ENCODE measurements around the gene LAMB4. TPM values are rescaled to one million over a fixed set of nuclear protein-coding genes. Genes with fewer than 3 reads are reported as not detected.
A peak's percentile ranks its signal among the peaks of the same experiment; 100 is the strongest.

Gene LAMB4, protein sequence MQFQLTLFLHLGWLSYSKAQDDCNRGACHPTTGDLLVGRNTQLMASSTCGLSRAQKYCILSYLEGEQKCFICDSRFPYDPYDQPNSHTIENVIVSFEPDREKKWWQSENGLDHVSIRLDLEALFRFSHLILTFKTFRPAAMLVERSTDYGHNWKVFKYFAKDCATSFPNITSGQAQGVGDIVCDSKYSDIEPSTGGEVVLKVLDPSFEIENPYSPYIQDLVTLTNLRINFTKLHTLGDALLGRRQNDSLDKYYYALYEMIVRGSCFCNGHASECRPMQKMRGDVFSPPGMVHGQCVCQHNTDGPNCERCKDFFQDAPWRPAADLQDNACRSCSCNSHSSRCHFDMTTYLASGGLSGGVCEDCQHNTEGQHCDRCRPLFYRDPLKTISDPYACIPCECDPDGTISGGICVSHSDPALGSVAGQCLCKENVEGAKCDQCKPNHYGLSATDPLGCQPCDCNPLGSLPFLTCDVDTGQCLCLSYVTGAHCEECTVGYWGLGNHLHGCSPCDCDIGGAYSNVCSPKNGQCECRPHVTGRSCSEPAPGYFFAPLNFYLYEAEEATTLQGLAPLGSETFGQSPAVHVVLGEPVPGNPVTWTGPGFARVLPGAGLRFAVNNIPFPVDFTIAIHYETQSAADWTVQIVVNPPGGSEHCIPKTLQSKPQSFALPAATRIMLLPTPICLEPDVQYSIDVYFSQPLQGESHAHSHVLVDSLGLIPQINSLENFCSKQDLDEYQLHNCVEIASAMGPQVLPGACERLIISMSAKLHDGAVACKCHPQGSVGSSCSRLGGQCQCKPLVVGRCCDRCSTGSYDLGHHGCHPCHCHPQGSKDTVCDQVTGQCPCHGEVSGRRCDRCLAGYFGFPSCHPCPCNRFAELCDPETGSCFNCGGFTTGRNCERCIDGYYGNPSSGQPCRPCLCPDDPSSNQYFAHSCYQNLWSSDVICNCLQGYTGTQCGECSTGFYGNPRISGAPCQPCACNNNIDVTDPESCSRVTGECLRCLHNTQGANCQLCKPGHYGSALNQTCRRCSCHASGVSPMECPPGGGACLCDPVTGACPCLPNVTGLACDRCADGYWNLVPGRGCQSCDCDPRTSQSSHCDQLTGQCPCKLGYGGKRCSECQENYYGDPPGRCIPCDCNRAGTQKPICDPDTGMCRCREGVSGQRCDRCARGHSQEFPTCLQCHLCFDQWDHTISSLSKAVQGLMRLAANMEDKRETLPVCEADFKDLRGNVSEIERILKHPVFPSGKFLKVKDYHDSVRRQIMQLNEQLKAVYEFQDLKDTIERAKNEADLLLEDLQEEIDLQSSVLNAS (N-terminal part only)
- 0.30 and 0.39 TPM in 2 replicates for total RNA-seq (2014; rRNA removed; shearing (Covaris generic))

DNA sequence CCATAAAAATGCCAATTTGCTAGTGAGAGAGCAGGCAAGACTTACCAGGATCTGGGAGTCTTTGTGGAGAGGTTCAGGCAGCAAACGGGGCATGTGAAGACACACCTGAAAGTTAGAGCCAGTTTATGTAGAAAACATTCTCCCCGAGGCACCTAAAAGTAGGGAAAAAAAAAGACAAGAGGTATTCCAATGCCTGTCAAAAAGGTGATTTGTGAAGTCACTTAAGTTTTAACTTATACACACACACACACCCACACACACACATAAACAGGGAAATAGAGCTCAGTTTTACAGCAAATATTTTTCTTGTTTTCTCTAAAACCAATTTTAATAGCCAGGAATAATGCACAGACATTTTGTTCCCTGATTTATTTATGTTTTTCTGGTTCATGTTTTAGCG is at the start of gene LAMB4:
TSS of gene LAMB4 (minus strand) at position 101 of the 400 bp plus-strand sequence. CDS start 7,197 bp downstream, outside the sequence.
- no peak for DNase-seq (ENCODE audit: low read depth)

DNA sequence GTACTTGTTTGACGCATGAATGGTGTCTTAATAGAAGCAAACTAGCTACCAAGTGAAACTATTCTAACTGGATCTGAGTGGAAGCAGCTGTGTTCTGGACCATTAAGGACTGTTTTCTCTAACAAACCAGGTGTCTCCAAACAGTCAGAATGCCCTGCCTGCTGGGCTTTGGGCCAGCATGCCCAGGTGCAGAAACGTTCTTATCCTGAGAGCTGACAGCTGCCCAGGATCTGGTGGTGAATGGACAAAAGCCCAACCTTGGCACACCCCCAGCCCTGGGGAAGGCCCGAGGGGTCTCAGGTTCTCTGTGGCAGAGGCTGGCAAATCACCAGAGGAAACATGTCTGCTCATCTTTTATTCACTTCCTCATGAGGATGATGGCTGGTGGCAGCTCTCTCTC is 48.2 kb upstream of the LAMB4 start:
- DNase-seq (ENCODE audit: low read depth) = no peak

DNA sequence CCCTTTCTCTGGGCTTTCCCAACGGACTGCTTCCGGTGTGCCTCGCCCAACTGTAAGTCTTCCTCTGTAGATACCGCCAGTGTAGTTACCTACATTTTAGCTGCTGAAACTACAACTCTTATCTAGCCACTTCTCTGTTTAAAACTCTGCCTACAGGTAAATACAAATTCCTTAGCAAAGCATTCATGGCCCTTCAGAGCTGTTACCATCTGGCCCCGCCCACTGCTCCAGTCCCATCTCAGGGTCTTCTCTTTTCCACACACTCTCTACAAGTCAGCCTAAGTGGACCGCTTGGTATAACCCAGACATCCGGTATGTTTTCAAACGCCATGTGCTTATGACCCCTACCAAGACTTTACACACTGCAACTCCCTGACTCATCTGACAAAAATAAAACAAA is 41.0 kb upstream of the LAMB4 start:
- no peak for DNase-seq (ENCODE audit: low read depth)

DNA sequence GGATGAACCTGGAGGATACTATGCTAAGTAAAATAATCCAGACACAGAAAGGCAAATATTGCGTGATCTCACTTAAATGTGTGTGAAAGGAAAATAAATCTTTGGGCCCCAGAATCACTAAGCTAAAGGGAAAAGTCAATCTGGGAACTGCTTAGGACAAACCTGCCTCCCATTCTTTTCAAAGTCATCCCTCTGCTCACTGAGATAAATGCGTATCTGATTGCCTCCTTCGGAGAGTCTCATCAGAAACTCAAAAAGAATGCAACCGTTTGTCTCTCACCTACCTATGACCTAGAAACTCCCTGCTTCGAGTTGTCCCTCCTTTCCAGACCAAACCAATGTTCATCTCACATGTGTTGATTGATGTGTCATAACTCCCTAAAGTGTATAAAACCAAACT is 40.1 kb upstream of the LAMB4 start:
- no peak for DNase-seq (ENCODE audit: low read depth)

DNA sequence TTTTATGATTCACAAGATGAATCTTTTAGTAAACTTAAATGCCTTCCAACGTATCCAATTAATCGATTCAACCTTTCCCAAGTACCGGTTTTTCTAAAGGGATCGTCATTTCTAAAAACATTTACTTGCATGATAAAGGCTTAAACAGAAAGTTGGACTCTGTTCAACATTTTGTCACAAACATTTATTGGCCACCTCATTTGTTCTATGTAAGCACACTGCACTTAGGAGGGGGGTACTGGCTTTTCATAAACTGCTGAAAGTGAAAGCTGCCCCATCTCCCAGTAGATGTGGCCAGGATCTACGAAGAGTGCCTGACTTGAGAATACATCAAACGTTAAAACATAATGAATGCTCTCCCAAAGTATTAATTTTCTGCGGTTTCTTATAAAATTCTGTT is 37.3 kb upstream of the LAMB4 start:
- peak; percentile 67 for DNase-seq (ENCODE audit: low read depth)

DNA sequence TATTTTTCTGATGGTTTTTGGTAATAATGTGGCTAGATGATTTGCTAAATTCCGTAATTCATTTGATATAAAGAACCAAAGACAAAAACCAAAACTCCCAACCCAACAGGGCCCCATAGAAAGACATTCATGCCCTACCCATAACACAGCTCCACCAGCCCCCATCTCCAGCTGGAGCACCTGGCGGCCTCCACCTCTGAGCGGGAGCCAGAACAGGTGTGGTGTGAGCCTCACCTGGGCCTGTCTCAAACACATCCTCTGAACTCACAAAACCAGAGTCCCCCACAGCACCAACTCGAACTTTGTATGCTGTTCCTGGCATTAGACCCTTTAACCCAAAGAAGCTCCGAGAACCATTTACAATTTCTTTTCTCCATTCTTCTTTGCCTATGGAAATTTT is 36.5 kb upstream of the LAMB4 start:
- no peak for DNase-seq (ENCODE audit: low read depth)

DNA sequence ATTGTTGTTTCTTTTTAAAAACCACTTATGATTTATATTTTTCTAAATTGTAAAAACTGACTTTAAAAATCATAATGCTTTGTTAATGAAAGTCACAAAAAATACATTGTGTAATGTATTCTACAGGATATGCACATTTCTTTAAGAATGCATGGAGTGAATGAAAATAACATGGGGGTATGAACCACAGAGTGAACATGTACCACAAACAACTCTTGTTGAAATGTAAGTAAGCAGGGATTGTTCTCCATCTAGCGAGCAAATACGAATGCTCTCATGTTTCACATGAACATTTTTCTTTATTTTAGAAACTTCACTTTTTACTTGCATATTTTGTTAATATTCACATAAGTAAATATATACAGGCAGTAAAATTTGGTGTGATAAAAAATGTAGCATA is 35.6 kb upstream of the LAMB4 start:
- no peak for DNase-seq (ENCODE audit: low read depth)

DNA sequence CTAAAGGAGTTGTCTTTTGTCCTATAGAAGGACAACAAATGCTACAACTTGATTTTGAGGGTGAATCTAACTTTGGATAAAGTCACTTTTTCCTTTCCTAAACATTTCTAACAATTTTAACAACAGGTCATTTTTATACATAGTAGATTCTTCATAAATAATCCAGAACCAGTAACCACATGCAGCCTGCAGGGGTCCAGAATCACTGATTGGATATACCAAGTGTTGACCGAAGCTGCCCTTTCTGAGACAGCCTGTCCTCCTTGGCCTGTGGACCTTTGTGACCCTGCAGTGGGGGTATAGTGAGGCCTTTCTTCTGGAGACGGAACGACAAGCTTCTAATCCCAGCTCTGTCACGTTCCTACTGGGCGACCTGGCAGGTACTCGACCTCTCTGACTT is 34.8 kb upstream of the LAMB4 start:
- DNase-seq (ENCODE audit: low read depth) = no peak

DNA sequence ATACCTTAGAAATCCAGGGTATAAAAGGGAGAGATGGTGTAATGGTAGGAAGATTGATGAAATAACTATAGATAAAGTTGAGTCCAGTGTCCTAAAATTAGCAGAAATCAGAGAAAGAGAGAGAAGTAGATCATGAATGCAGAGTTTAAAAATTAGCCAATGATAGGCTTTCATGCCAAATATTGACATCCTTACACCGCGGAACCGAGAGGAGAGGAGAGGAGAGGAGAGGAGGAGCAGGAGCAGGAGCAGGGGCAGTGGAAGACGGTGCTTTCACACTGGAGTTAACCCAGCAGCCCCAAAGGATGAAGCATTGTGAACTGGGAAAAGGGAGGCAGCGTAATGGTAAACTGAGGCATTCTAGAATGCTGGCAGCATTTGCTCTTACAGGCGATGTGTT is 34.2 kb upstream of the LAMB4 start:
- DNase-seq (ENCODE audit: low read depth) = no peak

DNA sequence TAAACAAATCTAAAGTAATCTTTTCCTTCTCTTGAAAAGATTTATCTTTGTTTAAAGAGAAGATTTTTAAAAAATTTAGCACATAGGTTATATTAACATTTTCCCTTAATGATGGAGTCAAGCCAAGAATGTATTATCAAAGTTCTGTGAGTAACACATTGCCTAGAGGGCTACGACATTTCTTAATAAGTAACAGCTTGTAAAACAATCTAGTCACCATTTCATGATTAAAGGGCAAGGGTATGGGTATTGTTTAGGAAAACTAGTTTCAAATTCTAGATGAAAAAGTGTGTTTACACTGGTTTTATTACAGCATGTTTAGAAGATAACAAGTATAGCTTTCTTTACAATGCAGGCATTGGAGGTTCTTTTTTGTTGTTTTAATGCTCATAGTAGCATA is 28.6 kb upstream of the LAMB4 start:
- peak; percentile 17 for DNase-seq (ENCODE audit: low read depth)

DNA sequence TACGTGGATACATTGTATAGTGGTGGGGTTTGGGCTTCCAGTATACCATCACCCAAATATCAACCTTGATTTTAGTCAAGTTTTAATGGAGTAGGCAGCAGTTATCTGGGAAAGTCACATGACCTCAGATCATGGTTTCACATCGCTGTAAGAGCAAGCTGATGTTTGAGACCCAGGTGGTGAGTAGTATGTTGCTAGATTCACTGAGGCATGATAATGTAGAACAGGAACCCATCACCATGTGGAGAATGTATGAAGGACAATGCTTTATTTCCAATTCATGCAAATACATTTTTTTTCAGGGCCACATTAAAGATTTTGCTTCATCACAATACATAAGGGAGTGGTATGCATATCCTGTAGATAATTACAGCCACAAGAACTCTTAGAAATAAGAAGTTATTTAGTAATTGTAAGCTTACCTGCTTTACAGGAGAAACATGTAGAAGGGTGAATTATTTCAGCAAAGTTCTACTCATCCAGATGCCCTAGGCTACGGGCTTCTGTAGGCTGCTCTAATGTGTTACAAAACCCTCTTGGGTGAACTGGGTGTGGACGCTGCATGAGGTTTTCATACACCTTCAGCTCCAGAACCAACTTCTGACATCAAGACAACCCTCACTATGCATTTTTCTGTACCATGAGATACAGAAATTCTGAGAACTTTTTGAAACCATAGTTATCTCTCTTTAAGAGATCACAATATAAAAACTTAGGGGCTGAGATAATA is 27.6 kb upstream of the LAMB4 start:
- no peak for DNase-seq (ENCODE audit: low read depth)

DNA sequence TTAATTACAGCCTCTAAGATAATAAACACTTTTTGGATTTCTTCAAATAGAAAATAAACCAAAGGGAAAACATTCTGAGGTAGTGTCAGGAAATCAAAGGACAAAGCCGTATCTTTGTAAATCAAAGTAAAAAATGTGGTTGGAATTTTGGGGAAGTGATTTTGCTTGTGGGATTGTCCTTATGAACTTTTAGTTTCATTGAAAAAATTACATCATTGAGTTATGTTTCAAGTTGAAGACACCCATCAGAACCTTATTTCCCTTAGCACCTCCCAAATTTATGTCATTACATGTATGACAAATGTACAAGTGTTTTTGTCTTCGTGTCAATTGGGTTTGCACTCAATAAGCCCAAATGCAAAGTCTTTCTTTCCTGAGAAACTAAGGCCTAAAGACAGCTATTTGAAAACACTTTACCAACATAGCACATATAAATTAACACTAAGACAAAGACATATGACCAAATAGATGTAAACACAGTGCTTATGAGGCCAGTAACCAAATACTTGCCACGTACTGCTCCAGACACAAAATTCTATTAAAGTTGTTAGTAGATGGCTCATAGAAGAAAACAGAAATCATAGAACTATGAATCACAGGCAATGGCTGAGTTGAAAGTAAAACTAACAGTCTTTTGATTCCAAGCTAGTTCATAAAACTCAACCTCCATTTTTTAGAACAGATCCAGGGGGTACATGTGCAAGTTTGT is 26.9 kb upstream of the LAMB4 start:
- DNase-seq (ENCODE audit: low read depth) = peak; percentile 10

DNA sequence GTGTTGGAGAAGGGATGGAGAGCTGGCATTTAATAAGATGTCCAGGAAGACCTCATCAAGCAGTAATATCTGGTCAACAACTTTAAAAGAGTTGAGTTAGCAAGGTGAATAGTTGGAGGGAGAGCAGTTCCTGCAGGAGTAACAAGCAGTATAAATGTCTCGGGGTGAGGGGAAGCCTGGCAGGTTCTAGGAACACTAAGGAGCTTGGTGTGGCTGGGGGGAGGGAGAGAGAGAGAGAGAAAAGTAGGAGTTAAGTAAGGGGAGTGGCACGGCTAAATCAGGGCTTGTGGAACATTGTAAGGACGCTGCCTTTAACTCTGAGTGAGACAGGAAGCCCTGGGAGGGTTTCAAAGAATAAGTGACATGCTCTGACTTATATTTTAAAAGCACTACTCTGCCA is 22.0 kb upstream of the LAMB4 start:
- DNase-seq (ENCODE audit: low read depth) = no peak

DNA sequence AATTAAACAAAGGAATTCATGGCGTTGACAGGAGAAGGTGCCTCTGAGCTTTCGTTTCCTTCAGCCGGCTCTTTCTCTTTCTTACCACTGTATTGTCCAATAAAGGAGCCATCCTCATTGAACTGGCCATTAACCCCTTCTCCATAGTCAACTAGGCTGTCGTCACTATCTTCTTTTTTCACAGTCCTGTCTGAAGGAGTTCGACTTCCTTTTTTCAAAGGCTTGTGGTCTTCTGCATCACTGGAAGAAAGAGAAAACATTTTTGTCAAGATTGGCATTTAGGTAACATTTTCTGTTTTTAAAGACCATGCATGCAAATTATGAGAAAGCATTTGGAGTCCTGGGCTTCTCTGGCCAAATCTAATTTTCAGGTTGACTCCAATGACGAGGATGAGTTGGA is 19.7 kb upstream of the LAMB4 start:
- DNase-seq (ENCODE audit: low read depth) = no peak

DNA sequence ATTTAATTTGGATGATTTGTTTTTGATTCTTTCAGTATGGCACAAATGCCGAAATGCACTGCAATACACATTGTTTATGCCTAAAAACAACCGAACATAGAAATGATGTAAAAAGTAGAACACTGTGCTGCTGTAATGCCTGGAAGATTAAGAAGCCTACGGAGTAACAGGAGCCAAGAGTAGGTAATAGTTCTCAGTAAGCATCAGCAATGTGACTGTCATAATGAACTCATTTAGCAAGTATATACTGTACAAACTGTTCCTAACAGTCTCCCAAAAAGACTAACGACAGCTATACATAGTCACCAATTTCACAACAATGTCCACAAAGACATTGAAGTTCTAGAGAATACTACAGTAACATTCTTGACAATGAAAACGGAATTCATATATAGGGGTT is 19.0 kb upstream of the LAMB4 start:
- no peak for DNase-seq (ENCODE audit: low read depth)

DNA sequence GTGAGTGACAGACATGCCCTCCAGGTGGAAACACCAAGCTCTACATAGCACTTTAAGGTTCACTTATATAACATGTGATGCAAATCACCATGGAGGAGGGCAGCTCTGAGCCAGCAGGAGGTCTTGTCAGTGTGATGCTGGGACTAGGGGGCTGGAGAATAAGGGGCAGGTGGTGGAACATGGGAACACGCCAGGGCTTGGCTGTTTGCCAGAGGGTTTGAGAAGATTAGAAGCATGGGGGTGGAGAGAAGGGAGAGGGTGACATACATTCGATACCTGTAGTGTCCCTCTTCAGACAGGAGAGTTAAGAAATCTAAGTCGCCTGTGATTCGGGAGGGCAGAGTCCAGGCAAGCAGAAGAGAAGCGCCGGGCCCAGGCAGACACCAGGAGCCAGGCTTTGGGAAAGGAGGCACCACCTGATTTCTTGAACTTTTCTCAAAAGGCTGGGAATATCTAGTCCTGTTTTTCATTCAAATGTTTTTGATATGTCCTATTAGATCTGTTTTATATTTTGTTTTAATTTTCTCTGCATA is 16.9 kb upstream of the LAMB4 start:
- no peak for DNase-seq (ENCODE audit: low read depth)

DNA sequence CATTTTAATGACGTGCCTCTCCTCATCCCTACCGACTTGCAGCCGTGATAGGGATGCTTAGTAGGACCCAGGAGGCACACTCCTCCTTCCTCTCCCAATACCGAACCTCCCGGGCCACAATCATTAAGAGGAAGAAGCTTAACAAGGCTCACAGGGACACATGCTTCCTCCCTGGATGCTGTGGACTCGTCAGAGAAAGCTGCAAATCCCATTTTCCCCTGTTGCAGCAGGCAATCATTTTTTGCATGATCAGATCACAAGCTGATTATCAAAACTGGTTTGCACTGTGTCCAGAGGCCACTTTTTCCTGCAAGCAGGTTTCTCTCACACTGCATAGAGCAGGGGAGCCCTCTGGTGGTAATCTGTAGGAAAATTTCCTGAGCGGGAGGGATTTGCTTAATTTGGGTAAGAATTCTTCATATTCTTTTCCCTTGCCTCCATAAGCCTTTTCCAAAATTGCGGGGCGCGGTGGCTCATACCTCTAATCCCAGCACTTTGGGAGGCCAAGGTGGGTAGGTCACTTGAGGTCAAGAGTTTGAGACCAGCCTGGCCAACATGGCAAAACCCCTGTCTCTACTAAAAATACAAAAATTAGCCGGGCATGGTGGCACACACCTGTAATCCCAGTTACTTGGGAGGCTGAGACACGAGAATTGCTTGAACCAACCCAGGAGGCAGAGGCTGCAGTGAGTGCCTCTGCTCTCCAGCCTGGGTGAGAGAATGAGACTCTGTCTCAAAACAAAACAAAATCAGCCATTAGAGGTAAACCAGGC is 16.1 kb upstream of the LAMB4 start:
- peak; percentile 79 for DNase-seq (ENCODE audit: low read depth)

DNA sequence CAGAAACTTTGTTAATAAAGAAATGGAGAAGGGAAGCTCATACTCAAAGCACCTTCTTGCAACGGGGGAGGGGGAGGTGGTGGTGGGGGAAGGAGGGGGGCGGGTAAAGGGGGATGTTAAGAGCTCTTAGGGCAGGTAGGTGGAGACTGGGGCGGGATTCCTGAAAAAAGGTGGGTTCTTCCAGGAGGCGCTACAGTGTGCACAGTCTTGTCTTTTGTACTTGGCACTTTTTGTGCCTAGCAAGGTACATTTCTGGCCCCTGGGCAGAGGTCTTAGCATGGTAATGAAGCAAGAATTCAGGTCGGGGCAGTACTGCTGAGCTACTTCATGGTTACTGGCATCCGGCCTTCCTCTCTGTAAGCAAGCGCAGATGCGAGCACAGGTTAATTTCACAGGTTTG is 15.2 kb upstream of the LAMB4 start:
- DNase-seq (ENCODE audit: low read depth) = no peak

DNA sequence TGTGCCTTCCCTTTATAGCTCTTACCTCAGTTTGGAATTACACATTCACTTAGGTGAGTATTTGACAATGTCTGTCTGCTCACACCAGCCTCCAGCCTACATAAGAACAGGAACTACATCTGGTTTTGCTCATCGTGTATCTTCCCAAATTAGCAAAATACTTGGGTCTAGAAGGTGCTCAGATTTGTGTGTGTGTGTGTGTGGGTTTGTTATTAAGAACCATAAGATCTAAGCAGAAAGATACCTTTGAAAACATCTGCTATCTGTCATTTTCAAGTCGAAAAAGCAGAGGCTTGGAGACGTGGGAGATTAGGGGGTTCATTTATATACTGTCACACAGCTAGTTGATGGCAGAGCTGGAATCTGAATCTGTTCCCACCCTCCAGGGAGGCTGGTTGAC is 14.8 kb upstream of the LAMB4 start:
- no peak for DNase-seq (ENCODE audit: low read depth)

Data from M059J (cell line).